Liver (tissue), 9 donors: ENCODE data around the gene NEK11. TPM values are rescaled to one million over a fixed set of nuclear protein-coding genes. Genes with fewer than 3 reads are reported as not detected.

ENCODE experiments used
- DNase-seq: peaks from one replicate; pipeline ENCODE4 v3.0.0-alpha.2; 2017; ENCODE audit warnings: low spot score
- H3K27ac ChIP-seq, 2 donors: one replicate each; pipeline ENCODE4 v1.7.0; 2013; ENCODE audit warnings: inconsistent platforms in 2 of 2, low read length in 2 of 2, control low read depth in 1 of 2, low read depth in 1 of 2, mild to moderate bottlenecking in 1 of 2
- H3K27me3 ChIP-seq, 4 donors: one replicate each; pipeline versions ENCODE4 v1.6.1 to v1.7.0; 2013; ENCODE audit warnings: low read length in 3 of 4, inconsistent platforms in 1 of 4, mild to moderate bottlenecking in 1 of 4, moderate library complexity in 1 of 4; ENCODE audit not compliant: control insufficient read depth in 4 of 4, insufficient read depth in 4 of 4
- H3K36me3 ChIP-seq, 4 donors: one replicate each; pipeline versions ENCODE4 v1.6.1 to v1.7.0; 2013; ENCODE audit warnings: low read length in 3 of 4, mild to moderate bottlenecking in 3 of 4, low read depth in 1 of 4, moderate library complexity in 1 of 4; ENCODE audit not compliant: control insufficient read depth in 4 of 4, insufficient read depth in 3 of 4
- H3K4me1 ChIP-seq, 4 donors: one replicate each; pipeline versions ENCODE4 v1.6.1 to v1.7.0; 2013; ENCODE audit warnings: low read length in 3 of 4, mild to moderate bottlenecking in 3 of 4, moderate library complexity in 1 of 4; ENCODE audit not compliant: control insufficient read depth in 4 of 4, insufficient read depth in 4 of 4
- H3K4me3 ChIP-seq, 3 donors: one replicate each; pipeline versions ENCODE4 v1.6.1 to v1.7.0; 2013; ENCODE audit warnings: low read length in 3 of 3, control low read depth in 1 of 3, low read depth in 1 of 3, mild to moderate bottlenecking in 1 of 3
- H3K9ac ChIP-seq, 2 donors: one replicate each; pipeline ENCODE4 v1.7.0; 2013; ENCODE audit warnings: low read length in 2 of 2, mild to moderate bottlenecking in 2 of 2, moderate library complexity in 2 of 2, control low read depth in 1 of 2, low read depth in 1 of 2
- H3K9me3 ChIP-seq, 4 donors: one replicate each; pipeline versions ENCODE4 v1.6.1 to v1.7.0; 2013; ENCODE audit warnings: low read length in 3 of 4; ENCODE audit not compliant: control insufficient read depth in 4 of 4
- EGR1 ChIP-seq, 2 donors: IDR thresholded peaks; 2 replicates each; pipeline ENCODE4 v1.6.1; 2016 to 2018; ENCODE audit warnings: antibody characterized with exemption in 2 of 2, low read depth in 2 of 2
- FOXA1 ChIP-seq: IDR thresholded peaks from 2 replicates; pipeline ENCODE4 v1.6.1; 2016; ENCODE audit warnings: antibody characterized with exemption
- GABPA ChIP-seq, 2 donors: IDR thresholded peaks in 1 of 2; conservative IDR thresholded peaks in 1 of 2; 2 replicates each; pipeline ENCODE4 v1.6.1; 2016; ENCODE audit warnings: antibody characterized with exemption in 2 of 2, mild to moderate bottlenecking in 1 of 2, moderate library complexity in 1 of 2
- HNF4A ChIP-seq, 2 donors: conservative IDR thresholded peaks; 2 replicates each; pipeline ENCODE4 v1.6.1; 2016; ENCODE audit warnings: antibody characterized with exemption in 2 of 2, mild to moderate bottlenecking in 2 of 2
- HNF4G ChIP-seq: IDR thresholded peaks from 2 replicates; pipeline ENCODE4 v1.6.1; 2016; ENCODE audit warnings: antibody characterized with exemption
- JUND ChIP-seq, 2 donors: IDR thresholded peaks; 2 replicates each; pipeline ENCODE4 v1.6.1; 2016; ENCODE audit warnings: antibody characterized with exemption in 2 of 2
- MAX ChIP-seq: IDR thresholded peaks from 2 replicates; pipeline ENCODE4 v1.6.1; 2016; ENCODE audit warnings: antibody characterized with exemption
- NR2F2 ChIP-seq: IDR thresholded peaks from 2 replicates; pipeline ENCODE4 v1.6.1; 2016; ENCODE audit warnings: antibody characterized with exemption
- REST ChIP-seq: IDR thresholded peaks from 2 replicates; pipeline ENCODE4 v1.6.1; 2016; ENCODE audit warnings: antibody characterized with exemption, mild to moderate bottlenecking
- RXRA ChIP-seq, 2 donors: IDR thresholded peaks; 2 replicates each; pipeline ENCODE4 v1.6.1; 2017 to 2018; ENCODE audit warnings: antibody characterized with exemption in 2 of 2, mild to moderate bottlenecking in 1 of 2
- WGBS: extraction: QIAGEN DNeasy Blood & Tissue Kit; methylation state at CpG from one replicate; pipeline ENCODE4 v1.1.7; 2013; 5-methylcytosine and 5-hydroxymethylcytosine counted together
- polyA plus RNA-seq, 2 donors: library from polyadenylated mRNA; stranded (reverse) in 1 of 2; unstranded in 1 of 2; fragments of 200-250 nt in 1 of 2; fragments of >200 nt in 1 of 2; fragmentation: Nextera tagmentation in 1 of 2; extraction: Ambion mirVana in 1 of 2; gene quantifications; one replicate each; pipeline versions ENCODE4 v1.2.1 to v1.2.3, GENCODE V29; 2013 to 2015
- total RNA-seq, 2 donors: library from RNA; depleted of rRNA; stranded (reverse); fragments of >200 nt; gene quantifications; one replicate each; pipeline ENCODE4 v1.2.3, GENCODE V29; 2014
- TF ChIP-seq, protein P1 (sequence below): IDR thresholded peaks from 2 replicates; pipeline ENCODE4 v1.6.1; 2016; ENCODE audit warnings: antibody characterized with exemption
- TF ChIP-seq, protein P2 (sequence below): IDR thresholded peaks from 2 replicates; pipeline ENCODE4 v1.6.1; 2016; ENCODE audit warnings: antibody characterized with exemption
- donor health status: healthy.
- donor health status: healthy.
- donor health status: healthy.
- donor health status: healthy.
- donor health status: healthy.

The NEK11 gene
- total and polyA plus RNA-seq, 4 donors: 0.35 to 0.92 (median 0.69) TPM

DNA sequence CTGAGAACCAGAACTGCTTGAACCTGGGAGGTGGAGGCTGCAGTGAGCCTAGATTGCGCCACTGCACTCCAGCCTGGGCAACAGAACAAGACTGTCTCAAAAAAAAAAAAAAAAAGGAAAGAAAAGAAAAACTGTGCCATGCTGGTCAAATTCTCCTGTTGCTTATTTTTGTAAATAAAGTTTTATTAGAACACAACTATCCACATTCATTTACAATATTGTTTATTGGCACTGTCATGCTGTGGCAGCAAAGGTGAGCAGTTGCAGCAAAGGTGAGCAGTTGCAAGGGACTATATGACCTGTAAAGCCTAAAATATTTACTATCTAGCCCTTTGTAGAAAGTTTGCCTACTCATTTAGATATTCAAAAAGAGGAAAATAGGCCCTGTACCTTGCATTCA is 18.4 kb upstream of the NEK11 start:
- DNase-seq: no peak
- TF ChIP-seq, protein P1, sequence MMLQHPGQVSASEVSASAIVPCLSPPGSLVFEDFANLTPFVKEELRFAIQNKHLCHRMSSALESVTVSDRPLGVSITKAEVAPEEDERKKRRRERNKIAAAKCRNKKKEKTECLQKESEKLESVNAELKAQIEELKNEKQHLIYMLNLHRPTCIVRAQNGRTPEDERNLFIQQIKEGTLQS: no peak
- no peak for TF ChIP-seq EGR1 (IDR thresholded peaks at IDR 0.05; ENCODE audit: low read depth in 2 of 2)
- TF ChIP-seq, protein P2, sequence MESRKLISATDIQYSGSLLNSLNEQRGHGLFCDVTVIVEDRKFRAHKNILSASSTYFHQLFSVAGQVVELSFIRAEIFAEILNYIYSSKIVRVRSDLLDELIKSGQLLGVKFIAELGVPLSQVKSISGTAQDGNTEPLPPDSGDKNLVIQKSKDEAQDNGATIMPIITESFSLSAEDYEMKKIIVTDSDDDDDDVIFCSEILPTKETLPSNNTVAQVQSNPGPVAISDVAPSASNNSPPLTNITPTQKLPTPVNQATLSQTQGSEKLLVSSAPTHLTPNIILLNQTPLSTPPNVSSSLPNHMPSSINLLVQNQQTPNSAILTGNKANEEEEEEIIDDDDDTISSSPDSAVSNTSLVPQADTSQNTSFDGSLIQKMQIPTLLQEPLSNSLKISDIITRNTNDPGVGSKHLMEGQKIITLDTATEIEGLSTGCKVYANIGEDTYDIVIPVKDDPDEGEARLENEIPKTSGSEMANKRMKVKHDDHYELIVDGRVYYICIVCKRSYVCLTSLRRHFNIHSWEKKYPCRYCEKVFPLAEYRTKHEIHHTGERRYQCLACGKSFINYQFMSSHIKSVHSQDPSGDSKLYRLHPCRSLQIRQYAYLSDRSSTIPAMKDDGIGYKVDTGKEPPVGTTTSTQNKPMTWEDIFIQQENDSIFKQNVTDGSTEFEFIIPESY: no peak
- TF ChIP-seq GABPA (IDR thresholded peaks at IDR 0.05 in 1 of 2, conservative IDR thresholded peaks at IDR 0.05 in 1 of 2): no peak
- no peak for TF ChIP-seq RXRA (IDR thresholded peaks at IDR 0.05)
- TF ChIP-seq NR2F2: no peak
- no peak for TF ChIP-seq JUND (IDR thresholded peaks at IDR 0.05)
- no peak for TF ChIP-seq HNF4A (conservative IDR thresholded peaks at IDR 0.05)
- no peak for TF ChIP-seq MAX
- peaks cover 0 to 15% (median 14%) of the 10 kb centered on the region in 4 donors for H3K36me3 ChIP-seq
- no peaks in the 10 kb centered on the region for H3K9me3 ChIP-seq
- H3K4me3 ChIP-seq: no peak overlapping the region
- no peak overlapping the region for H3K27ac ChIP-seq
- H3K27me3 ChIP-seq: no peaks in the 10 kb centered on the region
- 100% methylated on average over 1 of the region's 1 CpG for WGBS
- H3K9ac ChIP-seq: no peak overlapping the region
- H3K4me1 ChIP-seq: no peaks in the 10 kb centered on the region

GRCh38 chr3:131009698-131010097 is 17.0 kb upstream of the NEK11 start:
- DNase-seq: no peak
- 97% methylated on average over 1 of the region's 1 CpG for WGBS
- H3K36me3 ChIP-seq: peaks cover 1 to 29% (median 23%) of the 10 kb centered on the region in 4 donors
- no peak overlapping the region for H3K27ac ChIP-seq
- TF ChIP-seq EGR1 (IDR thresholded peaks at IDR 0.05; ENCODE audit: low read depth in 2 of 2): no peak
- no peak for TF ChIP-seq FOXA1
- no peak for TF ChIP-seq GABPA (IDR thresholded peaks at IDR 0.05 in 1 of 2, conservative IDR thresholded peaks at IDR 0.05 in 1 of 2)
- TF ChIP-seq HNF4G: no peak
- no peak for TF ChIP-seq NR2F2
- TF ChIP-seq REST: no peak
- no peak for TF ChIP-seq RXRA (IDR thresholded peaks at IDR 0.05)
- TF ChIP-seq HNF4A (conservative IDR thresholded peaks at IDR 0.05): no peak
- H3K4me3 ChIP-seq: no peak overlapping the region
- H3K27me3 ChIP-seq: no peaks in the 10 kb centered on the region
- no peaks in the 10 kb centered on the region for H3K9me3 ChIP-seq
- no peak overlapping the region for H3K9ac ChIP-seq
- H3K4me1 ChIP-seq: no peaks in the 10 kb centered on the region
